ENCODE results near the gene TSPAN9. TPM values are rescaled to one million over a fixed set of nuclear protein-coding genes. Genes with fewer than 3 reads are reported as not detected.

TSPAN9 gene
- total RNA-seq, 2 experiments from 2014 or later: 0.07 TPM; not detected in 1

GRCh38 chr12:3087758-3088650 is 10.8 kb downstream of the TSPAN9 start:
- Mint-ChIP-seq H3K9me3 (no peaks in the 10 kb centered on the region), H3K27ac (no peak overlapping the region), H3K4me1 (ENCODE audit: low read depth) (no peaks in the 10 kb centered on the region), H3K36me3 (ENCODE audit: low read depth) (no peaks in the 10 kb centered on the region), H3K4me3 (no peak overlapping the region), H3K27me3 (no peaks in the 10 kb centered on the region)
- no peak for TF ChIP-seq CTCF (IDR thresholded peaks at IDR 0.05)
- POLR2A ChIA-PET: no interaction called here
- no peak for DNase-seq
- intact Hi-C loops (cut with micrococcal nuclease): no loop called here
- CTCF ChIA-PET: no interaction called here
- ATAC-seq: no peak

- ChIA-PET POLR2A (no interaction called here), CTCF (no interaction called here)
- Mint-ChIP-seq H3K36me3 (ENCODE audit: low read depth) (no peaks in the 10 kb centered on the region), H3K9me3 (no peaks in the 10 kb centered on the region), H3K27ac (no peak overlapping the region), H3K4me3 (no peak overlapping the region), H3K27me3 (no peaks in the 10 kb centered on the region), H3K4me1 (ENCODE audit: low read depth) (no peaks in the 10 kb centered on the region)
- DNase-seq: no peak
- ATAC-seq: no peak
- intact Hi-C loops (cut with micrococcal nuclease): no loop called here
- no peak for TF ChIP-seq CTCF (IDR thresholded peaks at IDR 0.05)
Measured at GRCh38 chr12:3089588-3089987, 12.4 kb downstream of the TSPAN9 start.

- H3K27ac Mint-ChIP-seq: no peak overlapping the region
- no peaks in the 10 kb centered on the region for H3K27me3 Mint-ChIP-seq
- ATAC-seq (no peak), DNase-seq (no peak)
- no peaks in the 10 kb centered on the region for H3K36me3 Mint-ChIP-seq (ENCODE audit: low read depth)
- H3K4me3 Mint-ChIP-seq: no peak overlapping the region
- no peaks in the 10 kb centered on the region for H3K4me1 Mint-ChIP-seq (ENCODE audit: low read depth)
- ChIA-PET POLR2A (no interaction called here), CTCF (no interaction called here)
- no peaks in the 10 kb centered on the region for H3K9me3 Mint-ChIP-seq
- TF ChIP-seq CTCF (IDR thresholded peaks at IDR 0.05): no peak
- intact Hi-C loops (cut with micrococcal nuclease): no loop called here
Measured at GRCh38 chr12:3090240-3091037, 13.3 kb downstream of the TSPAN9 start.

GRCh38 chr12:3091038-3091319 is 13.8 kb downstream of the TSPAN9 start:
- DNase-seq (no peak), ATAC-seq (no peak)
- POLR2A ChIA-PET: no interaction called here
- CTCF ChIA-PET: no interaction called here
- H3K27ac Mint-ChIP-seq: no peak overlapping the region
- intact Hi-C loops (cut with micrococcal nuclease): no loop called here
- no peaks in the 10 kb centered on the region for H3K36me3 Mint-ChIP-seq (ENCODE audit: low read depth)
- H3K27me3 Mint-ChIP-seq: no peaks in the 10 kb centered on the region
- no peaks in the 10 kb centered on the region for H3K4me1 Mint-ChIP-seq (ENCODE audit: low read depth)
- TF ChIP-seq CTCF (IDR thresholded peaks at IDR 0.05): no peak
- H3K9me3 Mint-ChIP-seq: no peaks in the 10 kb centered on the region
- no peak overlapping the region for H3K4me3 Mint-ChIP-seq
